ENCODE measurements around the gene IGSF23.

DNA sequence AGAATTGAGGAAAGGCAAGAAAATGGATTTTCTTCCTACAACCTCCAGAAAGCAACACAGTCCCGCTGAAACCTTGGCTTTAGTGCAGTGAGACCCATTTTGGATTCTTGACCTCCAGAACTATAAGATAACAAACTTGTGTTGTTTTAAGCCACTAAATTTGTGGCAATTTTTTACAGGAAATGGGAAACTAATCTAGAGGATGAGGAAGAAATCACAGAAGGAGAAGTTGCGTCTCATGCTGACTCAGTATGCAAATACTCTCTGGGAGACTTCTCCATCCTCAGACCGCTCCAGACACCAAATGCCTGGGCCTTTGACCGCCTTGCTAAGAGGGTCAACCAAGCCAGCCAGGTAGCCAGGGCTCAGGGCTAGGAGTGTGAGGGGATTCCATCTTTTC, 72.5 kb downstream of the IGSF23 start:
- TF ChIP-seq POLR2A (IDR thresholded peaks at IDR 0.05; ENCODE audit: low read depth, low read length) (no peak), POLR2AphosphoS5 (IDR thresholded peaks at IDR 0.05; ENCODE audit: low read depth, low read length) (no peak), TAF1 (IDR thresholded peaks at IDR 0.05; ENCODE audit: low read depth, low read length) (no peak), PAX5 (IDR thresholded peaks at IDR 0.05; ENCODE audit: insufficient read depth, low read length, severe bottlenecking) (no peak)

Measured in GM12891 (cell line).